ENCODE measurements around the gene RNF144A. TPM values are rescaled to one million over a fixed set of nuclear protein-coding genes. Genes with fewer than 3 reads are reported as not detected.

RNF144A gene
- total and polyA plus RNA-seq, 10 of the 15 experiments (the other 5 are each of a cell fraction or from before 2014, with no cell fraction given) = 0.02 to 12.1 (median 0.48) TPM; not detected in 1

- TF ChIP-seq, protein P1, sequence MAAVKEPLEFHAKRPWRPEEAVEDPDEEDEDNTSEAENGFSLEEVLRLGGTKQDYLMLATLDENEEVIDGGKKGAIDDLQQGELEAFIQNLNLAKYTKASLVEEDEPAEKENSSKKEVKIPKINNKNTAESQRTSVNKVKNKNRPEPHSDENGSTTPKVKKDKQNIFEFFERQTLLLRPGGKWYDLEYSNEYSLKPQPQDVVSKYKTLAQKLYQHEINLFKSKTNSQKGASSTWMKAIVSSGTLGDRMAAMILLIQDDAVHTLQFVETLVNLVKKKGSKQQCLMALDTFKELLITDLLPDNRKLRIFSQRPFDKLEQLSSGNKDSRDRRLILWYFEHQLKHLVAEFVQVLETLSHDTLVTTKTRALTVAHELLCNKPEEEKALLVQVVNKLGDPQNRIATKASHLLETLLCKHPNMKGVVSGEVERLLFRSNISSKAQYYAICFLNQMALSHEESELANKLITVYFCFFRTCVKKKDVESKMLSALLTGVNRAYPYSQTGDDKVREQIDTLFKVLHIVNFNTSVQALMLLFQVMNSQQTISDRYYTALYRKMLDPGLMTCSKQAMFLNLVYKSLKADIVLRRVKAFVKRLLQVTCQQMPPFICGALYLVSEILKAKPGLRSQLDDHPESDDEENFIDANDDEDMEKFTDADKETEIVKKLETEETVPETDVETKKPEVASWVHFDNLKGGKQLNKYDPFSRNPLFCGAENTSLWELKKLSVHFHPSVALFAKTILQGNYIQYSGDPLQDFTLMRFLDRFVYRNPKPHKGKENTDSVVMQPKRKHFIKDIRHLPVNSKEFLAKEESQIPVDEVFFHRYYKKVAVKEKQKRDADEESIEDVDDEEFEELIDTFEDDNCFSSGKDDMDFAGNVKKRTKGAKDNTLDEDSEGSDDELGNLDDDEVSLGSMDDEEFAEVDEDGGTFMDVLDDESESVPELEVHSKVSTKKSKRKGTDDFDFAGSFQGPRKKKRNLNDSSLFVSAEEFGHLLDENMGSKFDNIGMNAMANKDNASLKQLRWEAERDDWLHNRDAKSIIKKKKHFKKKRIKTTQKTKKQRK (IDR thresholded peaks at IDR 0.05; ENCODE audit: low read depth, low read length) = no peak
- TF ChIP-seq CREB1 (IDR thresholded peaks at IDR 0.05; ENCODE audit: low read depth) = no peak
- no peak for TF ChIP-seq ZNF217 (IDR thresholded peaks at IDR 0.05)
- no peak for TF ChIP-seq IRF4 (IDR thresholded peaks at IDR 0.05; ENCODE audit: low read depth, low read length)
- no peak for TF ChIP-seq ZNF274 (IDR thresholded peaks at IDR 0.05; ENCODE audit: insufficient read depth, insufficient read length)
- no peak for TF ChIP-seq PKNOX1 (IDR thresholded peaks at IDR 0.05)
- TF ChIP-seq ATF7 (IDR thresholded peaks at IDR 0.05; ENCODE audit: low read depth) = no peak
- no peak for TF ChIP-seq E2F4 (IDR thresholded peaks at IDR 0.05; ENCODE audit: low read depth, low read length)
- TF ChIP-seq SKIL (IDR thresholded peaks at IDR 0.05; ENCODE audit: low read depth, poor library complexity, severe bottlenecking) = no peak
- no peak for TF ChIP-seq ZZZ3 (IDR thresholded peaks at IDR 0.05; ENCODE audit: control insufficient read depth, insufficient read length, low read depth)
- TF ChIP-seq PML (IDR thresholded peaks at IDR 0.05; ENCODE audit: low read length) = no peak
Measured at GRCh38 chr2:6948677-6949351, 31.6 kb downstream of the RNF144A start (continued).
